Smooth muscle cell (in vitro differentiated cells): ENCODE results near the gene RNPC3. TPM values are rescaled to one million over a fixed set of nuclear protein-coding genes. Genes with fewer than 3 reads are reported as not detected.
"Not testable (repeated sequence)": the region's sequence is repeated elsewhere in the genome, so short reads cannot be mapped to it uniquely, and the experiment has no call there.

Experiments used
- DNase-seq: peaks from one replicate; lab custom pipeline; 2025; ENCODE audit not compliant: unreplicated experiment; lab: John Stamatoyannopoulos, UW
- H2AFZ ChIP-seq: fragments of 200-600 bp; sonication (generic); 2 replicates; pipeline ENCODE4 v1.6.0; 2016; ENCODE audit warnings: antibody characterized with exemption, low read depth, mild to moderate bottlenecking
- H3F3A ChIP-seq: fragments of 200-600 bp; sonication (generic); 2 replicates; pipeline ENCODE4 v1.6.0; 2017; ENCODE audit warnings: antibody characterized with exemption, low read depth
- H3K27ac ChIP-seq: fragments of 200-600 bp; sonication (generic); 2 replicates; pipeline ENCODE4 v1.5.1; 2016; ENCODE audit warnings: low read depth, mild to moderate bottlenecking
- H3K27me3 ChIP-seq: fragments of 200-600 bp; sonication (generic); 2 replicates; pipeline ENCODE4 v1.6.1; 2016; ENCODE audit warnings: low read depth, mild to moderate bottlenecking
- H3K36me3 ChIP-seq: fragments of 200-600 bp; sonication (generic); 2 replicates; pipeline ENCODE4 v1.5.1; 2016; ENCODE audit warnings: low read depth
- H3K4me1 ChIP-seq: fragments of 200-600 bp; sonication (generic); 2 replicates; pipeline ENCODE4 v1.5.1; 2016; ENCODE audit warnings: low read depth
- H3K4me2 ChIP-seq: fragments of 200-600 bp; sonication (generic); 2 replicates; pipeline ENCODE4 v1.6.0; 2016; ENCODE audit warnings: mild to moderate bottlenecking
- H3K4me3 ChIP-seq: fragments of 200-600 bp; sonication (generic); 2 replicates; pipeline ENCODE4 v1.5.1; 2016; ENCODE audit warnings: mild to moderate bottlenecking
- H3K79me2 ChIP-seq: fragments of 200-600 bp; sonication (generic); 2 replicates; pipeline ENCODE4 v1.6.0; 2016; ENCODE audit warnings: low read depth, mild to moderate bottlenecking
- H3K9ac ChIP-seq: fragments of 200-600 bp; sonication (generic); 2 replicates; pipeline ENCODE4 v1.6.0; 2016; ENCODE audit warnings: low read depth
- H3K9me3 ChIP-seq: fragments of 200-600 bp; sonication (generic); replicated peaks from 2 replicates; pipeline ENCODE4 v1.5.1; 2016; ENCODE audit warnings: low read depth
- H4K20me1 ChIP-seq: fragments of 200-600 bp; sonication (generic); 2 replicates; pipeline ENCODE4 v1.6.0; 2016; ENCODE audit warnings: low read depth
- CTCF ChIP-seq: fragments of 200-600 bp; sonication (generic); IDR thresholded peaks from 2 replicates; pipeline ENCODE4 v1.5.1; 2017; ENCODE audit warnings: borderline replicate concordance, mild to moderate bottlenecking, antibody characterized with exemption; ENCODE audit not compliant: insufficient read depth, poor library complexity, severe bottlenecking
- WGBS: methylation state at CpG from one replicate; pipeline ENCODE4 v1.1.7; 2016; ENCODE audit warnings: low lambda C conversion rate; 5-methylcytosine and 5-hydroxymethylcytosine counted together
- polyA plus RNA-seq: library from polyadenylated mRNA; unstranded; fragments of >200 nt; fragmentation: Nextera tagmentation; extraction: Ambion mirVana; gene quantifications from 2 replicates; pipeline ENCODE4 v1.2.1, GENCODE V29; 2016
- total RNA-seq: library from RNA; depleted of rRNA; stranded (reverse); fragments of >200 nt; gene quantifications from 2 replicates; pipeline ENCODE4 v1.2.3, GENCODE V29; 2014

Gene RNPC3
- total and polyA plus RNA-seq, 2 experiments from 2014 or later: 2.6 to 7.0 TPM

- WGBS: 67% methylated on average over 2 of the region's 2 CpGs
These were observed 59.0 kb downstream of the RNPC3 start for GRCh38 chr1:103584537-103584936.

GRCh38 chr1:103602740-103603139 is 77.2 kb downstream of the RNPC3 start:
- not testable (repeated sequence) for H3K4me3 ChIP-seq, H3K27me3 ChIP-seq, H3K36me3 ChIP-seq, H3K27ac ChIP-seq, H3K79me2 ChIP-seq, DNase-seq, H3K9ac ChIP-seq, H2AFZ ChIP-seq, H3K9me3 ChIP-seq, H3K4me1 ChIP-seq, H4K20me1 ChIP-seq, H3F3A ChIP-seq, H3K4me2 ChIP-seq
- no CpG with 5 or more reads among the region's 3 CpGs for WGBS

More at GRCh38 chr1:103584537-103584936, 59.0 kb downstream of the RNPC3 start:
- H3K9me3 ChIP-seq: no peaks in the 10 kb centered on the region
- no peak overlapping the region for H3K27ac ChIP-seq
- DNase-seq: no peak
- no peak for TF ChIP-seq CTCF
- H3K4me2 ChIP-seq: no peak overlapping the region
- no peaks in the 10 kb centered on the region for H3K36me3 ChIP-seq
- no peak overlapping the region for H2AFZ ChIP-seq
- H3K4me1 ChIP-seq: no peaks in the 10 kb centered on the region
- H3F3A ChIP-seq: no peaks in the 10 kb centered on the region
- H3K9ac ChIP-seq: no peak overlapping the region
- no peaks in the 10 kb centered on the region for H3K27me3 ChIP-seq
- no peaks in the 10 kb centered on the region for H3K79me2 ChIP-seq
- H4K20me1 ChIP-seq: no peaks in the 10 kb centered on the region
- no peak overlapping the region for H3K4me3 ChIP-seq

Other genes starting within 250 kb of the RNPC3 start
- gene AMY2B, start 45.9 kb downstream of the RNPC3 start, total RNA-seq: 2.5 and 3.3 TPM in 2 replicates
- 0.71 and 0.79 TPM in 2 replicates for gene AMY2B, start 45.9 kb downstream of the RNPC3 start, polyA plus RNA-seq
- gene AMY2A, start 91.7 kb downstream of the RNPC3 start, total RNA-seq: not detected in 2 replicates
- gene AMY2A, start 91.7 kb downstream of the RNPC3 start, polyA plus RNA-seq: not detected in 2 replicates
- gene AMY1A, start 130.1 kb downstream of the RNPC3 start, total RNA-seq: not detected in 2 replicates
- not detected in 2 replicates for gene AMY1A, start 130.1 kb downstream of the RNPC3 start, polyA plus RNA-seq
- gene AMY1B, start 170.5 kb downstream of the RNPC3 start, total RNA-seq: not detected in 2 replicates
- gene AMY1B, start 170.5 kb downstream of the RNPC3 start, polyA plus RNA-seq: not detected in 2 replicates
- not detected in 2 replicates for gene AMY1C, start 224.2 kb downstream of the RNPC3 start, total RNA-seq
- gene AMY1C, start 224.2 kb downstream of the RNPC3 start, polyA plus RNA-seq: not detected in 2 replicates